ENCODE results near the gene SLC22A9. TPM values are rescaled to one million over a fixed set of nuclear protein-coding genes. Genes with fewer than 3 reads are reported as not detected.

The SLC22A9 gene
- polyA plus RNA-seq, 1 of the 3 experiments (the other 2 are of a cell fraction) = not detected

DNA sequence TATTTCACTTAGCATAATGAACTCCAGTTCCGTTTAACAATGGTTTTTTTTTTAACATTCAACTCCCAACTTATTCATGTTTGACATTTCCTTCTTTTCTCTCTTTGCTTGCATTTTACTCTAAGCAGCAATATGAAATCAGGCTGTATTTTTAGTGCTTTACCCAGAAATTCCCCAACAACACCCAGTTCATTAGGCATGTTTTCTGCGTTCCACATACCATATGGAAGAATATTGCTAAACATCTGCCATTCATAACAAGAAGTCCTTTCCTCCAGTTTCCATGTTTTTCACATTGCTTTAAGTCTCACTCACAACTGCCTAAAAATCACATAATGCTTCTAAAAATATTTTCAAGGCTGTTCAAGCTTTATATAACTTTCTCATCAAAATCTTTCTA, 75.5 kb downstream of the SLC22A9 start:
- CTCF ChIA-PET = no interaction called here
- no peaks in the 10 kb centered on the region for H3K36me3 ChIP-seq (replicated peaks in 1 of 2; ENCODE audit: control insufficient read depth in 1 of 2, insufficient read depth in 2 of 2, low read length in 1 of 2)
- no peak overlapping the region for H3K4me2 ChIP-seq
- H3K79me2 ChIP-seq (ENCODE audit: insufficient read depth) = no peaks in the 10 kb centered on the region
- 6% methylated on average over 2 of the region's 2 CpGs for WGBS (ENCODE audit: low lambda C conversion rate)
- no peak overlapping the region for H2AFZ ChIP-seq (ENCODE audit: low read depth)
- POLR2A ChIA-PET = no interaction called here
- TF ChIP-seq CHD2 (IDR thresholded peaks at IDR 0.05; ENCODE audit: low read length, partially characterized antibody) = no peak
- no peak for TF ChIP-seq FOXJ3 (CRISPR knock-in tag; IDR thresholded peaks at IDR 0.05)
- TF ChIP-seq, protein P1, sequence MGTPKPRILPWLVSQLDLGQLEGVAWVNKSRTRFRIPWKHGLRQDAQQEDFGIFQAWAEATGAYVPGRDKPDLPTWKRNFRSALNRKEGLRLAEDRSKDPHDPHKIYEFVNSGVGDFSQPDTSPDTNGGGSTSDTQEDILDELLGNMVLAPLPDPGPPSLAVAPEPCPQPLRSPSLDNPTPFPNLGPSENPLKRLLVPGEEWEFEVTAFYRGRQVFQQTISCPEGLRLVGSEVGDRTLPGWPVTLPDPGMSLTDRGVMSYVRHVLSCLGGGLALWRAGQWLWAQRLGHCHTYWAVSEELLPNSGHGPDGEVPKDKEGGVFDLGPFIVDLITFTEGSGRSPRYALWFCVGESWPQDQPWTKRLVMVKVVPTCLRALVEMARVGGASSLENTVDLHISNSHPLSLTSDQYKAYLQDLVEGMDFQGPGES (IDR thresholded peaks at IDR 0.05; ENCODE audit: low read depth, low read length) = no peak
- TF ChIP-seq RFX5 (IDR thresholded peaks at IDR 0.05; ENCODE audit: low read length) = no peak
- TF ChIP-seq, protein P2, sequence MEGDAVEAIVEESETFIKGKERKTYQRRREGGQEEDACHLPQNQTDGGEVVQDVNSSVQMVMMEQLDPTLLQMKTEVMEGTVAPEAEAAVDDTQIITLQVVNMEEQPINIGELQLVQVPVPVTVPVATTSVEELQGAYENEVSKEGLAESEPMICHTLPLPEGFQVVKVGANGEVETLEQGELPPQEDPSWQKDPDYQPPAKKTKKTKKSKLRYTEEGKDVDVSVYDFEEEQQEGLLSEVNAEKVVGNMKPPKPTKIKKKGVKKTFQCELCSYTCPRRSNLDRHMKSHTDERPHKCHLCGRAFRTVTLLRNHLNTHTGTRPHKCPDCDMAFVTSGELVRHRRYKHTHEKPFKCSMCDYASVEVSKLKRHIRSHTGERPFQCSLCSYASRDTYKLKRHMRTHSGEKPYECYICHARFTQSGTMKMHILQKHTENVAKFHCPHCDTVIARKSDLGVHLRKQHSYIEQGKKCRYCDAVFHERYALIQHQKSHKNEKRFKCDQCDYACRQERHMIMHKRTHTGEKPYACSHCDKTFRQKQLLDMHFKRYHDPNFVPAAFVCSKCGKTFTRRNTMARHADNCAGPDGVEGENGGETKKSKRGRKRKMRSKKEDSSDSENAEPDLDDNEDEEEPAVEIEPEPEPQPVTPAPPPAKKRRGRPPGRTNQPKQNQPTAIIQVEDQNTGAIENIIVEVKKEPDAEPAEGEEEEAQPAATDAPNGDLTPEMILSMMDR (IDR thresholded peaks at IDR 0.05) = no peak
- TF ChIP-seq, protein P3, sequence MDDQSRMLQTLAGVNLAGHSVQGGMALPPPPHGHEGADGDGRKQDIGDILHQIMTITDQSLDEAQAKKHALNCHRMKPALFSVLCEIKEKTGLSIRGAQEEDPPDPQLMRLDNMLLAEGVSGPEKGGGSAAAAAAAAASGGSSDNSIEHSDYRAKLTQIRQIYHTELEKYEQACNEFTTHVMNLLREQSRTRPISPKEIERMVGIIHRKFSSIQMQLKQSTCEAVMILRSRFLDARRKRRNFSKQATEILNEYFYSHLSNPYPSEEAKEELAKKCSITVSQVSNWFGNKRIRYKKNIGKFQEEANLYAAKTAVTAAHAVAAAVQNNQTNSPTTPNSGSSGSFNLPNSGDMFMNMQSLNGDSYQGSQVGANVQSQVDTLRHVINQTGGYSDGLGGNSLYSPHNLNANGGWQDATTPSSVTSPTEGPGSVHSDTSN (IDR thresholded peaks at IDR 0.05) = no peak
- no peak for TF ChIP-seq YY1 (IDR thresholded peaks at IDR 0.05; ENCODE audit: low read depth)
- no peak for TF ChIP-seq TAF1 (IDR thresholded peaks at IDR 0.05; ENCODE audit: borderline replicate concordance, low read depth, low read length)
- no peak for TF ChIP-seq ELF1 (IDR thresholded peaks at IDR 0.05)
- no peak for TF ChIP-seq POLR2AphosphoS5 (IDR thresholded peaks at IDR 0.05; ENCODE audit: low read depth, low read length)
- no peak for TF ChIP-seq FOXM1 (IDR thresholded peaks at IDR 0.05; ENCODE audit: low read depth)
- TF ChIP-seq EP300 (IDR thresholded peaks at IDR 0.05; ENCODE audit: borderline replicate concordance in 1 of 2, low read depth in 1 of 2, low read length in 1 of 2) = no peak
- no peak for TF ChIP-seq TCF12 (IDR thresholded peaks at IDR 0.05)
- TF ChIP-seq EZH2phosphoT487 (IDR thresholded peaks at IDR 0.05; ENCODE audit: borderline replicate concordance, low read depth) = no peak
- H3K9me3 ChIP-seq = no peaks in the 10 kb centered on the region
- H3K4me1 ChIP-seq (ENCODE audit: control insufficient read depth in 1 of 2, insufficient read depth in 2 of 2, low read depth in 1 of 2, low read length in 1 of 2) = no peaks in the 10 kb centered on the region
- no peak overlapping the region for H3K27ac ChIP-seq (ENCODE audit: low read depth in 2 of 2, low read length in 1 of 2)
- DNase-seq = no peak
- no peaks in the 10 kb centered on the region for H4K20me1 ChIP-seq (ENCODE audit: insufficient read depth)
- peaks cover 10% of the 10 kb centered on the region; the same call in 1 of the 2 replicates for H3K27me3 ChIP-seq (ENCODE audit: insufficient read depth)
- no peak overlapping the region for H3K4me3 ChIP-seq (ENCODE audit: low read depth in 2 of 2, low read length in 1 of 2)
- H3K9me2 ChIP-seq = no peaks in the 10 kb centered on the region
- H3K9ac ChIP-seq = no peak overlapping the region
- no peaks in the 10 kb centered on the region for H3F3A ChIP-seq (replicated peaks; ENCODE audit: insufficient read depth)

- DNase-seq = no peak
- H3F3A ChIP-seq (replicated peaks; ENCODE audit: insufficient read depth) = no peaks in the 10 kb centered on the region
- TF ChIP-seq USF2 (IDR thresholded peaks at IDR 0.05; ENCODE audit: borderline replicate concordance, low read depth, low read length) = no peak
- no peak for TF ChIP-seq POLR2AphosphoS5 (IDR thresholded peaks at IDR 0.05; ENCODE audit: low read depth, low read length)
- TF ChIP-seq GATA2 (CRISPR knock-in tag; IDR thresholded peaks at IDR 0.05) = no peak
- TF ChIP-seq NFIC (IDR thresholded peaks at IDR 0.05; ENCODE audit: borderline replicate concordance) = no peak
- TF ChIP-seq, protein P2 (IDR thresholded peaks at IDR 0.05) = no peak
- TF ChIP-seq EZH2phosphoT487 (IDR thresholded peaks at IDR 0.05; ENCODE audit: borderline replicate concordance, low read depth) = no peak
- TF ChIP-seq NRF1 (IDR thresholded peaks at IDR 0.05; ENCODE audit: low read depth, low read length) = no peak
- H3K4me1 ChIP-seq (ENCODE audit: control insufficient read depth in 1 of 2, insufficient read depth in 2 of 2, low read depth in 1 of 2, low read length in 1 of 2) = no peaks in the 10 kb centered on the region
- no peak overlapping the region for H3K4me3 ChIP-seq (ENCODE audit: low read depth in 2 of 2, low read length in 1 of 2)
- ChIA-PET POLR2A (no interaction called here), CTCF (no interaction called here)
- no peak overlapping the region for H3K27ac ChIP-seq (ENCODE audit: low read depth in 2 of 2, low read length in 1 of 2)
- no peaks in the 10 kb centered on the region for H3K9me3 ChIP-seq
- H3K9me2 ChIP-seq = no peaks in the 10 kb centered on the region
- no peak overlapping the region for H2AFZ ChIP-seq (ENCODE audit: low read depth)
- no peak overlapping the region for H3K9ac ChIP-seq
- no peaks in the 10 kb centered on the region for H4K20me1 ChIP-seq (ENCODE audit: insufficient read depth)
- no peaks in the 10 kb centered on the region for H3K79me2 ChIP-seq (ENCODE audit: insufficient read depth)
- peaks cover 11% of the 10 kb centered on the region; the same call in 1 of the 2 replicates for H3K27me3 ChIP-seq (ENCODE audit: insufficient read depth)
- H3K4me2 ChIP-seq = no peak overlapping the region
- no peaks in the 10 kb centered on the region for H3K36me3 ChIP-seq (replicated peaks in 1 of 2; ENCODE audit: control insufficient read depth in 1 of 2, insufficient read depth in 2 of 2, low read length in 1 of 2)
These were observed 76.1 kb downstream of the SLC22A9 start for GRCh38 chr11:63445720-63446119.

Measured in SK-N-SH (cell line).